IMR-90 (cell line): ENCODE measurements around the gene INSL3. TPM values are rescaled to one million over a fixed set of nuclear protein-coding genes. Genes with fewer than 3 reads are reported as not detected.
A peak's percentile ranks its signal among the peaks of the same experiment; 100 is the strongest.

Source experiments
- ATAC-seq: fragments of 200-7000 bp; cut with Tn5 transposase; 2 replicates; pipeline ENCODE4 v1.9.1; 2020; ENCODE audit warnings: low read depth, mild to moderate bottlenecking, moderate library complexity
- BruUV-seq: library from RNA; stranded (reverse); fragments of 400-500 nt; replicated peaks from 2 replicates; lab custom pipeline; 2021; lab: Mats Ljungman, UMichigan
- CTCF ChIA-PET: fragments of 300-600 bp; formaldehyde crosslinking; extraction: SDS; loops from one replicate; lab custom pipeline; 2021; ENCODE audit warnings: antibody characterized with exemption; lab: Yijun Ruan, JAX
- POLR2A ChIA-PET: fragments of 300-600 bp; sonication (Branson Sonifier 250); formaldehyde crosslinking; loops from one replicate; lab custom pipeline; 2022; ENCODE audit warnings: antibody characterized with exemption; ENCODE audit not compliant: unreplicated experiment; lab: Charles Lee
- DNase-seq: peaks from one replicate; pipeline ENCODE4 v3.0.0; 2013
- H2AFZ ChIP-seq: replicated peaks from 2 replicates; pipeline ENCODE3; 2013; ENCODE audit warnings: low read length, mild to moderate bottlenecking; ENCODE audit not compliant: poor library complexity
- H2AK5ac ChIP-seq: 2 replicates; pipeline ENCODE4 v1.6.1; 2013; ENCODE audit warnings: low read depth, low read length, inconsistent platforms
- H2AK9ac ChIP-seq: replicated peaks from 2 replicates; pipeline ENCODE3; 2013; ENCODE audit warnings: mild to moderate bottlenecking, low read depth, low read length, moderate library complexity; ENCODE audit not compliant: poor library complexity
- H2BK120ac ChIP-seq: 2 replicates; pipeline ENCODE4 v1.6.1; 2013; ENCODE audit warnings: low read depth, low read length, inconsistent platforms
- H2BK15ac ChIP-seq: 3 replicates; pipeline ENCODE4 v1.6.1; 2013; ENCODE audit warnings: low read depth, low read length, inconsistent platforms
- H2BK20ac ChIP-seq: 2 replicates; pipeline ENCODE4 v1.6.1; 2013; ENCODE audit warnings: low read depth, mild to moderate bottlenecking, inconsistent platforms, low read length, moderate library complexity
- H2BK5ac ChIP-seq: 2 replicates; pipeline ENCODE4 v1.6.1; 2013; ENCODE audit warnings: mild to moderate bottlenecking, low read depth, low read length, inconsistent platforms; ENCODE audit not compliant: poor library complexity, severe bottlenecking
- H3K14ac ChIP-seq: replicated peaks from 2 replicates; pipeline ENCODE4 v1.6.1; 2013; ENCODE audit warnings: low read depth, low read length, inconsistent platforms
- H3K18ac ChIP-seq: 2 replicates; pipeline ENCODE4 v1.6.1; 2013; ENCODE audit warnings: low read depth, low read length, control low read depth
- H3K23ac ChIP-seq: 2 replicates; pipeline ENCODE4 v1.6.1; 2013; ENCODE audit warnings: low read depth, low read length, inconsistent platforms
- H3K27ac ChIP-seq: 2 replicates; pipeline ENCODE4 v1.5.1; 2013; ENCODE audit warnings: mild to moderate bottlenecking, control low read depth, low read length; ENCODE audit not compliant: insufficient read depth
- H3K27me3 ChIP-seq: 2 replicates; pipeline ENCODE4 v1.6.1; 2013; ENCODE audit warnings: low read length; ENCODE audit not compliant: control insufficient read depth, insufficient read depth
- H3K36me3 ChIP-seq: 2 replicates; pipeline ENCODE4 v1.6.1; 2013; ENCODE audit warnings: low read length, mixed read lengths; ENCODE audit not compliant: control insufficient read depth, insufficient read depth
- H3K4ac ChIP-seq: 2 replicates; pipeline ENCODE4 v1.6.1; 2013; ENCODE audit warnings: low read depth, low read length, inconsistent platforms
- H3K4me1 ChIP-seq: 2 replicates; pipeline ENCODE4 v1.6.1; 2013; ENCODE audit warnings: low read length, mixed read lengths; ENCODE audit not compliant: control insufficient read depth, insufficient read depth
- H3K4me2 ChIP-seq: 2 replicates; pipeline ENCODE4 v1.6.1; 2013; ENCODE audit warnings: low read depth, mild to moderate bottlenecking, control low read depth, low read length, moderate library complexity
- H3K4me3 ChIP-seq: 2 replicates; pipeline ENCODE4 v1.5.1; 2013; ENCODE audit warnings: low read depth, mild to moderate bottlenecking, control low read depth, low read length, moderate library complexity; ENCODE audit not compliant: insufficient read depth
- H3K56ac ChIP-seq: 2 replicates; pipeline ENCODE4 v1.6.1; 2013; ENCODE audit warnings: low read length, inconsistent platforms; ENCODE audit not compliant: insufficient read depth; ENCODE audit errors: extremely low read depth
- H3K79me1 ChIP-seq, 2 experiments: 2 replicates each; pipeline ENCODE4 v1.6.1; 2013; ENCODE audit warnings: low read length in 2 of 2, inconsistent platforms in 1 of 2, low read depth in 1 of 2
- H3K9ac ChIP-seq: 2 replicates; pipeline ENCODE4 v1.6.1; 2013; ENCODE audit warnings: low read depth, low read length, control low read depth
- H3K9me1 ChIP-seq: 2 replicates; pipeline ENCODE4 v1.6.1; 2013; ENCODE audit warnings: low read length, inconsistent platforms; ENCODE audit not compliant: insufficient read depth
- H3K9me3 ChIP-seq: 2 replicates; pipeline ENCODE4 v1.6.1; 2013; ENCODE audit warnings: low read length; ENCODE audit not compliant: control insufficient read depth, insufficient read depth
- H4K20me1 ChIP-seq: 2 replicates; pipeline ENCODE4 v1.6.1; 2013; ENCODE audit warnings: low read length, inconsistent platforms; ENCODE audit not compliant: insufficient read depth
- H4K5ac ChIP-seq: 2 replicates; pipeline ENCODE4 v1.6.1; 2013; ENCODE audit warnings: mild to moderate bottlenecking, low read depth, low read length, control low read depth
- H4K8ac ChIP-seq, 2 experiments: 2 replicates each; pipeline ENCODE4 v1.6.1; 2013; ENCODE audit warnings: low read depth in 2 of 2, low read length in 2 of 2, control low read depth in 1 of 2, inconsistent platforms in 1 of 2
- H4K91ac ChIP-seq: 2 replicates; pipeline ENCODE4 v1.6.1; 2013; ENCODE audit warnings: low read depth, low read length, inconsistent platforms; ENCODE audit not compliant: insufficient read depth
- BHLHE40 ChIP-seq: fragments of 150-350 bp; IDR thresholded peaks from 2 replicates; pipeline ENCODE4 v1.6.1; 2016; ENCODE audit warnings: mild to moderate bottlenecking, low read depth, low read length
- CEBPB ChIP-seq: IDR thresholded peaks from 2 replicates; pipeline ENCODE4 v1.6.1; 2012; ENCODE audit warnings: low read depth, low read length, improper control_type of control experiment
- CHD1 ChIP-seq: IDR thresholded peaks from 2 replicates; pipeline ENCODE4 v1.6.1; 2012; ENCODE audit warnings: low read depth, low read length, improper control_type of control experiment
- CTCF ChIP-seq: conservative IDR thresholded peaks from 2 replicates; pipeline ENCODE4 v1.5.1; 2012; ENCODE audit warnings: mild to moderate bottlenecking, low read depth, low read length, improper control_type of control experiment
- FOS ChIP-seq: fragments of 150-350 bp; IDR thresholded peaks from 2 replicates; pipeline ENCODE4 v1.6.1; 2016; ENCODE audit warnings: low read depth, low read length
- MAFK ChIP-seq: IDR thresholded peaks from 2 replicates; pipeline ENCODE4 v1.6.1; 2012; ENCODE audit warnings: low read depth, low read length, improper control_type of control experiment
- MAZ ChIP-seq: IDR thresholded peaks from 2 replicates; pipeline ENCODE4 v1.6.1; 2012; ENCODE audit warnings: low read depth, mild to moderate bottlenecking, low read length, improper control_type of control experiment, moderate library complexity, borderline replicate concordance
- MXI1 ChIP-seq: IDR thresholded peaks from 2 replicates; pipeline ENCODE4 v1.6.1; 2012; ENCODE audit warnings: low read depth, mild to moderate bottlenecking, low read length, moderate library complexity, borderline replicate concordance
- NFE2L2 ChIP-seq: fragments of 150-350 bp; IDR thresholded peaks from 2 replicates; pipeline ENCODE4 v1.6.1; 2016; ENCODE audit warnings: low read depth, mild to moderate bottlenecking, low read length
- POLR2A ChIP-seq: IDR thresholded peaks from 2 replicates; pipeline ENCODE4 v1.6.1; 2012; ENCODE audit warnings: mild to moderate bottlenecking, low read depth, low read length
- RAD21 ChIP-seq: IDR thresholded peaks from 2 replicates; pipeline ENCODE4 v1.6.1; 2012; ENCODE audit warnings: low read length, improper control_type of control experiment
- RCOR1 ChIP-seq: IDR thresholded peaks from 2 replicates; pipeline ENCODE4 v1.6.1; 2012; ENCODE audit warnings: mild to moderate bottlenecking, low read length, improper control_type of control experiment; ENCODE audit not compliant: insufficient replicate concordance
- RFX5 ChIP-seq: IDR thresholded peaks from 2 replicates; pipeline ENCODE4 v1.8.0; 2012; ENCODE audit warnings: low read depth, mild to moderate bottlenecking, low read length, moderate library complexity
- SMC3 ChIP-seq: fragments of 150-350 bp; IDR thresholded peaks from 2 replicates; pipeline ENCODE4 v1.6.1; 2016; ENCODE audit warnings: low read depth, mild to moderate bottlenecking, antibody characterized with exemption, low read length, moderate library complexity
- USF2 ChIP-seq: fragments of 150-350 bp; IDR thresholded peaks from 2 replicates; pipeline ENCODE4 v1.6.1; 2017; ENCODE audit warnings: mild to moderate bottlenecking, antibody characterized with exemption, low read length, low read depth
- WGBS, 2 experiments: methylation state at CpG; one replicate each; pipeline versions ENCODE4 v1.1.5 to v1.1.7; 2013; ENCODE audit warnings: missing lambda C conversion rate in 2 of 2; ENCODE audit not compliant: insufficient read length in 1 of 2; ENCODE audit errors: extremely low coverage in 2 of 2; 5-methylcytosine and 5-hydroxymethylcytosine counted together
- dilution Hi-C: fragments of 300-500 bp; cut with HindIII; formaldehyde crosslinking; loops from one replicate; pipeline ENCODE4 v1.14.3; 2018; ENCODE audit warnings: low sequenced_read_pairs; ENCODE audit not compliant: unreplicated experiment
- in situ Hi-C: fragments of 300-500 bp; cut with MboI; formaldehyde crosslinking; loops from 3 replicates; pipeline ENCODE4 v1.14.3; 2019; ENCODE audit warnings: low sequenced_read_pairs, inconsistent platforms, mixed read lengths
- intact Hi-C: fragments of 100-400 bp; cut with micrococcal nuclease; formaldehyde crosslinking; loops from 2 replicates; pipeline ENCODE4 v1.10.0; 2022
- polyA plus RNA-seq, 3 experiments: library from polyadenylated mRNA; depleted of rRNA; stranded (reverse); fragments of >200 nt; gene quantifications; 2 replicates each; pipeline ENCODE4 v1.2.3, GENCODE V29; 2012; ENCODE audit warnings: low replicate concordance in 1 of 3
- total RNA-seq: library from RNA; depleted of rRNA; stranded (reverse); fragments of >200 nt; gene quantifications from 2 replicates; pipeline ENCODE4 v1.2.3, GENCODE V29; 2012
- TF ChIP-seq, protein P1 (sequence below): fragments of 150-350 bp; IDR thresholded peaks from 2 replicates; pipeline ENCODE4 v1.6.1; 2016; ENCODE audit warnings: low read depth, mild to moderate bottlenecking, low read length, moderate library complexity, borderline replicate concordance

Gene INSL3
- total and polyA plus RNA-seq, 2 of the 4 experiments (the other 2 are of a cell fraction): not detected

DNA sequence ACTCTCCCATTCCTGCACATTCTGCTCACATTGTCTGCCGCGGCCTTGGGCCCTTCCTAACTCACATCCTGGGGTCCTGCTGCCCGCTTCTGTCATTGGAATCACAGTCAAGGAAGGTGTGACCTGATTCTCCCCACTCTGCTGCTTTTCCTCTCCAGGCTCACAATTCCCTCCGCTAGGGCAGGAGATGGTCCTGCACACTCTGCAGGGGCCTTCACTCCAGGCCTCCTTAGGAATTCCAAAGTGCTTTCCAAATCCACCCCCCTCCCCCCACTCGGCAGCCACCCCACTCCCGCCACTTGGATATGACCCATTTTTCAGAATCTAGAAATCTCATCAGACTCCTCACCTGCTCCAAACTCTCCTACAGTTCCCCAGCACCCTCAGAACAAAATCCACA lies 47.4 kb upstream of the INSL3 start:
- Histone ChIP-seq H3K27ac (no peak overlapping the region), H3K9me3 (no peaks in the 10 kb centered on the region), H2BK20ac (no peak overlapping the region), H3K4me1 (no peaks in the 10 kb centered on the region), H3K9me1 (peaks cover 8% of the 10 kb centered on the region; the same call in 1 of the 2 replicates), H3K9ac (no peak overlapping the region), H4K5ac (no peak overlapping the region), H3K4me2 (no peak overlapping the region), H3K18ac (no peak overlapping the region), H2AFZ (peak overlapping the region; percentile 33), H2BK15ac (no peak overlapping the region), H3K36me3 (peaks cover 19% of the 10 kb centered on the region), H3K14ac (no peak overlapping the region), H3K23ac (no peak overlapping the region), H4K91ac (no peak overlapping the region), H2BK120ac (no peak overlapping the region), H3K27me3 (peaks cover 44% of the 10 kb centered on the region), H3K4ac (no peak overlapping the region), H3K79me1 (peaks cover 0 to 11% of the 10 kb centered on the region in 2 experiments; a peak in 2 of 4 replicates), H4K20me1 (peaks cover 24% of the 10 kb centered on the region), H3K4me3 (no peak overlapping the region), H2AK5ac (no peak overlapping the region), H4K8ac (no peak overlapping the region), H2BK5ac (no peak overlapping the region), H3K56ac (no peak overlapping the region), H2AK9ac (no peak overlapping the region)
- ChIA-PET POLR2A (no interaction called here), CTCF (no interaction called here)
- dilution Hi-C loops (no loop called here), in situ Hi-C loops (loop anchor here (5.0 kb wide), 1 partner anchor 119 kb away; no protein-coding TSS in a partner anchor), intact Hi-C loops (no loop called here)
- no peak for ATAC-seq
- no peak for DNase-seq
- 23% methylated on average over 5 of the region's 6 CpGs; no CpG with 5 or more reads in 1 of the 2 experiments for WGBS, 2 experiments
- TF ChIP-seq RAD21 (no peak), MAFK (no peak), CTCF (no peak), RCOR1 (no peak), POLR2A (no peak), FOS (no peak), CHD1 (no peak), USF2 (no peak), CEBPB (no peak), MAZ (no peak), RFX5 (no peak), BHLHE40 (no peak), NFE2L2 (no peak), MXI1 (no peak), SMC3 (no peak)
- TF ChIP-seq, protein P1, sequence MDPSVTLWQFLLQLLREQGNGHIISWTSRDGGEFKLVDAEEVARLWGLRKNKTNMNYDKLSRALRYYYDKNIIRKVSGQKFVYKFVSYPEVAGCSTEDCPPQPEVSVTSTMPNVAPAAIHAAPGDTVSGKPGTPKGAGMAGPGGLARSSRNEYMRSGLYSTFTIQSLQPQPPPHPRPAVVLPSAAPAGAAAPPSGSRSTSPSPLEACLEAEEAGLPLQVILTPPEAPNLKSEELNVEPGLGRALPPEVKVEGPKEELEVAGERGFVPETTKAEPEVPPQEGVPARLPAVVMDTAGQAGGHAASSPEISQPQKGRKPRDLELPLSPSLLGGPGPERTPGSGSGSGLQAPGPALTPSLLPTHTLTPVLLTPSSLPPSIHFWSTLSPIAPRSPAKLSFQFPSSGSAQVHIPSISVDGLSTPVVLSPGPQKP: no peak
- BruUV-seq: no TSS peak
